GM19239 (cell line): ENCODE data around the gene SARS2.

Source experiments
- DNase-seq: peaks from one replicate; pipeline ENCODE4 v3.0.0; 2011; ENCODE audit warnings: low spot score; ENCODE audit not compliant: insufficient read length
- FAIRE-seq: peaks from 2 replicates; lab custom pipeline; 2011; peaks lifted over from hg19 to GRCh38; lab: Jason Lieb, UNC

Gene SARS2

DNA sequence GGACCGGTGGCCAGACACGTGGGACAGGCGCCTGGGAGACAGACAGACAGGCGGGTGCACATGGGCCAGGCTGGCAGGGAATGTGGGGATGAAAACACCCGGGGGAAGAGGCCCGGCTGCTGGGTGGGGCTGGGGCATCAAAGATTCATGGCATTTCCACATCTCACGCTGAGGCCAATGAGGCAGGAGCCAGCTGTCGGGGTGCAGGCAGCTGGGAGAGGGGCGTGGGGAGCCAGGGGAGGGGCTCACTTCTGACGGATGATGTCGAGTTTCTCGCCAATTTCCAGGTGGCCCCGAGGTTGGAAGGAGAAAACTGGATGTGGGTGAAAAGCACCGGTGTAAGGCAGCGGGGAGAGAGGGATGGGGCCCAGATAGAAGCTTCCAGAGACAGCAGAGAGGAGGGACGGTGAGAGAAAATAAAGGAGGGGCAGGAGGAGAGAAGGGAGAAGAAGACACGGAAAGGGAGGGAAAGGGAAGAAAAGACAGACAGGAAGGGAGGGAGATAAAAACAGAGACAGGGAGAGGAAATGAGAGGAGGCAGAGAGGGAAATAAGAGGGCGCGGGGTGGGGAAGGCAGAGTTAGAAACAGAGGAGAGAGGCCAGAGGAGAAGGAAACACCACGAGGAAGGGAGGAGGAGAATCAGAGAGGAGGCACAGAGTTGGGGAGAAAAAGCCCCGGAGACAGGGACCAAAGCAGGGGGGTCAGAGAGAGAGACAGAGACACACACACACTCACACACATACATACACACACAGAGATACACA, 10.5 kb downstream of the SARS2 start:
- no peak for DNase-seq
- no peak for FAIRE-seq

DNA sequence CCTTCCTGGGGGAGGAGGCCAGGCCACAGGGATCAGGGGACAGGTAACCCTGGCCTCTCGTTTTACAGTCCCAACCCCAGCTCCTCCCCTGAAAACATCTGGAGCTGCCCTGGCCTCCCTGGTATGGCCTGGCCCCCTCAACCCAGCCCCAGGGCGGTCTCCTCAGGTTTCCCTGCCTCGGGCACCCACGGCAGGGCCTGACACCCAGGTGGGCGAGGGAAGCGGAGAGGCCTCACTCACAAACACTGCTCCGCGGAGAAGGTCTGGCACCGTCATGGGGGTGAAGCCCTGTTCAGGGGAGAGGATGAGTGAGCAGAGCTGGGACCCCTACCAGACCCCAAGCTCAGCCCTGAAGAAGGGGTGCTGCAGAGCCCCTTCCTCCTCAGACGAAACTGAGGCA, 12.0 kb downstream of the SARS2 start:
- FAIRE-seq (no peak), DNase-seq (no peak)

DNA sequence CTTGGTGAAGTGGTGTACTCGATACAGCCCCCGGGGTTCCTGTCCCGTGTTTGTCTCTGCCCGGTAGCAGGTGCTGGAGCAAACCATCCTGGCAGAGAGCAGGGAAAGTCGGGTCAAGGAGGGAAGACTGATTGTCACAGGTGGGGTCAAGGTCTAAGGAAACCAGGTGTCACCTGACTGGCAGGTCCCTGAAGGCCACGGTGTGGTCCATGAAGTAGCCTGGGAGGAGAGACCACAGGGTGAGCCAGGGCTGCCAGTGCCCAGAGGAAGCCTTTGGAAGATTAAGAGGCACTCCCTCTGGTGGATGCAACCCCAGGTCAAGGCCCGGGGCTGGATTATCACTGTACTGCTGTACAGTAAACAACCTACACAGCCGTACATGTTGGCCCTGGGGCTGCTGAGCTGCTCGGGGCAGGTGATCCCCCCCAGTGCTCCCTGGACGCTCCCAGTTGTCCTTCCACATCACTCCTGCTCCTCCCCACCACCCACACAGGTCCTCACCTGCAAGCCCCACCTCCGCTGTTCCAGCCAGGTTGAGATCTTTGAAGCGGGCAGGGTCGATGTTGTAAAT, 12.6 kb downstream of the SARS2 start:
- no peak for FAIRE-seq

DNA sequence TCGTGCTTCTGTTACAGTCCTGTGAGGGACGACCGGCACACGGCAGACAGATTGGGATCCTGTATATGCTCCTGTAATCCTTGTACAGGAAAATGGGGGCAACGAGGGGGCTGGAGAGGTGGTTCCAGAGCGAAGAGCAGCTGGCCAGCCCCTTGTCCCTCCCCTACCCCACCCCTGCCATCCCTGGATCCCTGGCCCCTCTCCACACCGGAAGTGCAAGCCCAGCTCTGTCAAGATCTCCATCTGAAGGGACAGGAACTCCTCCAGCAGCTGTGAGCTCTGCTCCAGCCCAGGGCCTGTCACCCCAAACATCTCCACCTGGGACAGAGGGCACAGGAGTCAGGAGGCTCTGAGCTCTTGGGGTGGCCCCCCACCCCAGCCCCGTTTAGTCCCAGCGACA, 13.0 kb downstream of the SARS2 start:
- DNase-seq (no peak), FAIRE-seq (no peak)

More for the DNA sequence above, 12.6 kb downstream of the SARS2 start:
- DNase-seq = no peak

DNA sequence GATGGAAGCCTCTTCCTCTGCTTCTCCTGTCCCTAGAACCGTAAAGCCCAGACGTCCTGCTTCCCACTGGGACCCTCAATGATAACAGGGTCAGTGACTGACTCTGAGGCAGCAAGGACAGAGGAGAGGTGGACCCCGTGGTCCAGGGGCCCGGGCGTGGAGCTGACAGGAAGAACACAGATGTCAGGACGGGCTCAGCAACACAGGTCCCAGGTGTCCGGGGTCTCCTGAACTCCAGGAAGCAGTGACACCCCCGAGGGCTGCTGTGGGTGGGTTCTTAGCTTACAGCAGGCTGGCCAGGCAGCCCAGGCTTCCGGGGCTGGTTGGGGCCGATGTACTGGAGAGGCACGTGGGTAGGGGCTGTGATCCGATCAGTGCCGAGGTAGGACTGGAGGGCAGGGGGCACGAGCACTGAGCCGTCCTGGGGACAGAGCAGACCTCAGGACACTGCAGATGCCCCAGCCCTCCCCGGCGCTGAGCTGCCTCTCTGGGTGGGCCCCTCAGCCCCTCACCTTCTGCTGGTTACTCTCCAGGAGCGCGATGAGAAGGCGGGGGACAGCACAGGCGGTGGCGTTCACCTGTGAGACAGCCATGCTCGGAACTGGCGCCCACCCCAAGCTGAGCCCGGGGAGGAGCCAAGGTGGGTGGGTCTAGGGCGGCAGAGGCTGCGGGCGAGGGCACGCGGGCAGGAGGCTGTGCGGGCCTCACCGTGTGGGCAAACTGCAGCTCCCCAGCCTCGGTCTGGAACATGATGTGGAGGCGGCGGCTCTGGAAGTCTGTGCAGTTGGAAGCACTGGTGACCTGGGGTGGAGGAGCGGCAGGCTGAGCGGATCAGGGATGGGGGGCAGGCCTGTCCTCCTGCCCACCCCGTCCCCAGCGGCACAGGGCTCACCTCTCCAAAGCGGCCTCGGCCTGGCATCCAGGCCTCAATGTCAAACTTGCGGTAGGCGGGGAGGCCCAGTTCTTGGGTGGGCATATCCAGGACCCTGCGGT, 14.9 kb downstream of the SARS2 start:
- no peak for FAIRE-seq
- no peak for DNase-seq

DNA sequence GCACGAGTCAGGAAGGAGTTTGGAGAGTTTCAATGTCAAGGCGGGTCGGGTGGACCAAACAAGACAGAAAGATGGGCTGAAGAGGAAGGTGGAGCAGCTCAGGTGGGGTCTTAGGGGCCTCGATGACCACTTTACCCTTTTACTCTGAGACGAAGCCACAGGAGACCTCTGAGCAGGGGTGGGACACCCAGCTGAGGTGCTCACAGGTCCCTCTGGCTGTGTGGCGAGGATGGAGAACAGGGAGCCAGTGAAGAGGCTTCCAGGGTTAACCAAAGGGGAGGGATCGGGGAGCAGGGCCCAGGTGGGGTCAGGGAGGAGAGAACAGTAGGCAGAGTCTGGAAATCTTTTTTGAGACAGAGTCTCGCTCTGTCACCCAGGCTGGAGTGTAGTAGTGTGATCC, 16.6 kb downstream of the SARS2 start:
- FAIRE-seq = no peak
- DNase-seq = no peak

DNA sequence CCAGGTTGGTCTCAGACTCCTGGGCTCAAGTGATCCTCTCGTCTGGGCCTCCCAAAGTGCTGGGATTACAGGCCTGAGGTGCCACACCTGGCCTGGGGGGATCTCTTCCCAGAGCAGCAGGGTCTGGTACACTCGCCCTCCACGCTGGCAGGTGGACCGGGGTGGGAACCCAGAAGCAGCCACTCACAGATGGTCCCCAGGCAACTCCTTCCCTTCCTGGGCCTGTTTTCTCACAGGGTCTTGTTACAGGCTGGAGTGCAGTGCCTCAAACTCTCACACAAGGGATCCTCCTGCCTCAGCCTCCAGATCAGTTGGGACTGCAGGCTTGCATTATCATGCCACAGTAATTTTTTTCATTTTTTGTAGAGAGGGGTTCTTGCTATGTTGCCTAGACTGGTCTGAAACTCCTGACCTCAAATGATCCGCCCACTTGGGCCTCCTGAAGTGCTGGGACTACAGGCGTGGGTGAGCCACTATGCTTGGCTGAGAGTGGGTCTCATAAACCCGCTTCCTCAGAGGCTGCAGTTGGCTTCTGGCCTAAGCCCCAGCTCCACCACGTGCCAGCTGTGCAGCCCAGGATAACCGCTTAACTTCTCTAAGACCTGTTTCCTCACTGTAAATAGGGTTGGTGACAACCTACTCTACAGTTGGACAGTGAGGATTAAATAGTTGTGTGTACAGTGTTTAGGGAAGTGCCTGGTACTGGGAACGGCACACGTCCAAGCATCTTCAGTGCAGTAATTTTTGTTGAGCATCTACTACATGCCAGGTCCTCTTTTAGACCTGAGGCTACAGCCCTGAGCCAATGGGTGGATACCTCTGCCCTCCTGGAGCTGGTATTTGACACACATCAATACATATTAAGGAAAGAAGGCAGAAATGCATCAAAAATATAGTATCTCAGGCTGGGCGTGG, 17.7 kb downstream of the SARS2 start:
- no peak for FAIRE-seq
- no peak for DNase-seq

DNA sequence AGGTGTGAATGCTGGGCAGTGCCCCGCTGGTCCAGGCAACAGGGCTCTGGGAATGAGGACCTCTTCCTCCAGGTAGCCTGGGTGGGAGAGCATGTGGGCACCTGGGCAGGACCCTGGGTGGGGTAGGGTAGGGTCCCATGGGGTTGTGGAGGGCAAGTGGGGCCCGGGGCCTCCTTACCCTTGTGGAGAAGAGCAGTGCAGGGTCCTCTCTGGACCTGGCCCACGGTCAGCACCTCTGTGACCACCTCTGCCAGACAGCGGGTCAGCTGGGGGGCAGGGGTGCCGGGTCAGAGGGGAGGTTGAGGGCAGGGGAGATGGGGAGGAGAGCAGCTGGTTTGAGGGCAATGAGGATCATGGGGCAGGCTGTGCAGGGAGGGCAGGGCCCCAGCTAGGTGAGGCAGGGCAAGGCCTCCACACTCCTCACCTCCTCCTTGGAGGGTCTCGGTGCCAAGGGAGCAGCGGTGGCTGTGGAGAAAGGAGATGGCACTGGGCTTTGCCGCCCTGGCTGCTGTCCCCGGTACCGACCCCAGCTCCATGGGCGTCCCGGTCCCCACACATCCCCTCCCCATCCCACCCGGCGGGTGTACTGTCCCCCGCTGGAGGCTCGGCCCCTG, 19.1 kb downstream of the SARS2 start:
- FAIRE-seq = no peak
- no peak for DNase-seq

DNA sequence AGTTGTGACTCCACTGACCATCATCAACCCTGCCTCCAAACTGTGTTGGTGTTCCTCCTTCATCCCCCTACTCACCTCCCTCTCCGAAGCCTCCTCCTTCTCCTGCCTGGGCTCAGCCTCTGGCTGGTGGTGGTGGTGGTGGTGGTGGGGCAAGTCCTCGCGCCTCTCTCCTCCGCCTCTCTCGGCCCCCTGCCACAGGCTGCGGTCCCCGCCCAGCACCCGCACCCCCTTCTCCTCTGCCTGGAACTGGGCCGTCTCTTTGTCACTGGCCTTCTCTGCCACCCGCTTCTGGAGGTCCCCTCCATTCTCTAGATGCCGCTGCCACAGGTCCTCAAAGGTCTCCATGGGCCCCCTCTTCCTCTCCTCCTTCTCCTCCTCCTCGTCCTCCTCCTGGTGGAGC, 20.1 kb downstream of the SARS2 start:
- no peak for FAIRE-seq

DNA sequence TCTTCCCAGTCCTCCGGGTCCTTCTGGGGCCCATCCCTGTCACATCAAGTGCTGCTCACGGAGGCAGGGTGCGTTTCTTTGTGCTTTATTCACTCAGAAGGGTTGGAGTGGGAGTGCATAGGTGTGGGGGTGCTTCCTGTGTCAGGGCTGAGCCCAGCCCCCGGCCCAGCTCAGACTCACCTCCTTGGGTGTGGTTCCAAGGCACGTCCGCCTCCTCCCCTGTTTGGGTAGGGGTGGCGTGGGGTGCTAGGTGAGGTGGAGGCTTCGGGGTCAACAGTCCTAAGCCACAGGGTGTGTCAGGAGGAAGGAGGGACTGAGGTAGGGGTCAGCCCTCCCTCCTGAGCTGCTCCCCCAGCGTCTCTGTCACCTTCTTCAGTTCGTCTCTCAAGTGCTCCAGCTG, 21.7 kb downstream of the SARS2 start:
- no peak for FAIRE-seq
- no peak for DNase-seq

More for the DNA sequence above, 20.1 kb downstream of the SARS2 start:
- no peak for DNase-seq

DNA sequence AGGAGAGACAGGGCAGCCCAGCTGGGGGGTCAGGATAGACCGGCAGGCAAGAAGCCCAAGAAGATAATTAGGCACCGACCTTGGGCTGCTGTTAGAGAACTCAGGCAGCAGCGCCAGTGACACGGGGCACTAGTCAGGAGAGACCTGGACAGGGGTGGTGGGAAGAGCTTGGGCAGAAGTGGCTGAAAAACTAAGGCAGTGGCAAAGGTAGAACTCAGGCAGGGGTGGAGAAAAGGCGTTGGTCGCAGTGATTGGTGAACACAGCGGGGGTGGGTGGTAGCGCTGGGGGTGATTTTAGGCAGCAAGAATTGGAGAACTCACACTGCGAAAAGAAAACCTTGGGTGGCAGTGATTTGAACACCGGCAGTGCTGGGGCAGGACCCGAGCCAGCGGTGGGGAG, 22.9 kb downstream of the SARS2 start:
- DNase-seq (no peak), FAIRE-seq (no peak)

DNA sequence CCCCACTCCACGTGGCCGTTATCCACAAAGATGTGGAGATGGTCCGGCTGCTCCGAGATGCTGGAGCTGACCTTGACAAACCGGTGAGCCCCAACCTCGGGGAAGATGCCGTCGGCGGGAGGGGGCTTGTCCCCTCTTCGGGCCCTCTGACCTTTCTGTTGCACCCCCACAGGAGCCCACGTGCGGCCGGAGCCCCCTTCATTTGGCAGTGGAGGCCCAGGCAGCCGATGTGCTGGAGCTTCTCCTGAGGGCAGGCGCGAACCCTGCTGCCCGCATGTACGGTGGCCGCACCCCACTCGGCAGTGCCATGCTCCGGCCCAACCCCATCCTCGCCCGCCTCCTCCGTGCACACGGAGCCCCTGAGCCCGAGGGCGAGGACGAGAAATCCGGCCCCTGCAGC, 23.3 kb downstream of the SARS2 start:
- DNase-seq (no peak), FAIRE-seq (no peak)

DNA sequence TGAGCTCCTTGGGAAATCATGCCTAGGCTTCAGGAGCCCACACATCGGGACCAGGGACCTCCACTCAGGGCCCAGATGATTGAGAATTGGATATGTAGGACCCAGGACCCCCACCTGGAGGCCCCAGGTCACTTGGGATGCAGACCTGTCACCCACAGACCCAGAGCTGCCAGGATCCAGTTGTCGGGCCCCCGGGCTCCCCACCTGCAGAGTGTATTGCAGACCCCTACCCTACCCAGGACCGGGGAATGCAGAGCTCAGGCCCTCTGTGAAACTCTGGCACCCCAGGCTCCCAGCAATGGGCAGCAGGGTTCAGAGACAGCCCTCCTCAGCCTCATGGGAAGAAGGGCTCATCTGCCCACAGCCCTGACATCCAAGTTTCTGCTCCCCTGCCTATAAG, 24.9 kb downstream of the SARS2 start:
- FAIRE-seq = no peak
- DNase-seq = no peak

DNA sequence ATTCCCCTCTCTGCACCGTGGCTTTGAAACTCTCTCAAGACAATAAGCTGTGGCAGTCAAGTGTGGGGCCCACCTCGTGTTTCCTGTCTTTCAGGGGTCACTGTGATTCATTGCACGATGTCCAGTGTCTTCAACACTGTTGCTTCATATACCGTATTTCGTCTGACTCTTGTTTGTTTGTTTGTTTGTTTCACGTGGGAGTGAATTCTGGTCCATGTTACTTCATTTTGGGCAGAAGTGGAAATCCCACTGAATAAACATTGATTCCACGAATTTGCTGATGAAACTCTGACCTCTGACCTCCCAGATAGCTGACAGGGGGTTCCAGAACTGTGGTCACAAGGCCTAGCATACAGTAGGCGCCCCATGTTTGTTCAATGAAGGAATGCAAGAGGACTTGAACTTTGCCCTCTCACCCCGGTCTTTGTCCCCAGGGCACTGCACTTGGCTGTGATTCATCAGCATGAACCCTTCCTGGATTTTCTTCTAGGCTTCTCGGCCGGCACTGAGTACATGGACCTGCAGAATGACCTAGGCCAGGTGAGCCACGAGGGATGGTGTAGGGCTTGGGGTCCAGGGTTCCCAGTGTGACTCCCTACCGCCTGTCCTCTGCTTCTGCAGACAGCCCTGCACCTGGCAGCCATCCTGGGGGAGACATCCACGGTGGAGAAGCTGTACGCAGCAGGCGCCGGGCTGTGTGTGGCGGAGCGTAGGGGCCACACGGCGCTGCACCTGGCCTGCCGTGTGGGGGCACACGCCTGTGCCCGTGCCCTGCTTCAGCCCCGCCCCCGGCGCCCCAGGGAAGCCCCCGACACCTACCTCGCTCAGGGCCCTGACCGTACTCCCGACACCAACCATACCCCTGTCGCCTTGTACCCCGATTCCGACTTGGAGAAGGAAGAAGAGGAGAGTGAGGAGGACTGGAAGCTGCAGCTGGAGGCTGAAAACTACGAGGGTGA, 25.7 kb downstream of the SARS2 start:
- FAIRE-seq (no peak), DNase-seq (no peak)

DNA sequence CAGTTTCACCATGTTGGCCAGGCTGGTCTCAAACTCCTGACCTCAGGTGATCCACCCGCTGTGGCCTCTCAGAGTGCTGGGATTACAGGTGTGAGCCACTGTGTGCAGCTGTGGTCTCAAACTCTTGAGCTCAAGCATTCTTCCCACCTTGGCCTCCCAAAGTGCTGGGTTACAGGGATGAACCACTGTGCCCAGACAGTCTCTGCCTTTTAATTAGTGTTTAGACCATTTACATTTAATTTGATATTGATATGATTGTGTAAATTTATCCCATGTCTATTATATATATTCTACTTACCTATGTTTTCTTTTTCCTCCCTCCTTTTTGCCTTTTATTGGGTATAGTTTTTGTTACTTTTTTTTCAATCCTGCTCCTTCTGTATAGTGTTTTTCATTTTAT, 28.9 kb downstream of the SARS2 start:
- FAIRE-seq = no peak
- no peak for DNase-seq

DNA sequence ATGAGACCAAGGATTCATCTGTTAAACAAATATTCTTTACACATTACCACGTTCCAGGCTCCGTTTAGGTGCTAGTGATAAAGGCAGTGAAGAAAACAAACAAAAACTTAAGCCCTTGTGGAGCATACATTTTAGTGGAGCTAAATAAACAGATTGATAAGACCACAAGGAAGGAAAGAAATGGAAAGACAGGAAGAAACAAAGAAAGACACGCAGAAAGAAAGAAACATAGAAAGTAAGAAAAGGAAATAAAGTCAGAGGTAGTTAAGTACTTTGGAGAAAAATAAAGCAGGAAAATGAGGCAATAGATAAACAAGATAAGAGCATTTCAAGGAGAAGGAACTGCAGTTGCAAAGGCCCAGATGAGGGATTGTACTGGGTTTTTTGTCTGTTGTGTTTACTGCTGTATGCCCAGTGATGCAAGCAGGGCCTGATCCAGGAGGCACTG, 29.8 kb downstream of the SARS2 start:
- DNase-seq (no peak), FAIRE-seq (no peak)

DNA sequence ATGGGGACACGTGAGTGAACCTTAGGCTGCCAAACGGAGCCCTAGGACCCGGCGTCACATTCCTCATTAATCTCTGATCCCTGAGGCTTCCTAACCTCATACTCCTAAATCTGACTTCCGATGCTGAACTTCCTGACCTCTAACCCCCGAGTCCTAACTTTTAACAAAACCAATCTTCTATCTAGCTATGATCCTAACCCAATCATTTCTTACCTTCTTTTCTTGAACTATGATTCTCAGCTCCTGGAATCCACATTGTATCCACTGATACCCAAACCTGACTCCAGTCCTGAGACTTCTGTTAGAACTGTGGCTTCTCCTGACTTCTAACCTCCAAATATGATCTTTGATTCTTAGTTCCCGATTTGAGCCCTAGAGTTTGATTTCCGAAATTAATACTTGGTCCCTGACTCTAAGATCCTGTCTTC, 30.3 kb downstream of the SARS2 start:
- no peak for FAIRE-seq

DNA sequence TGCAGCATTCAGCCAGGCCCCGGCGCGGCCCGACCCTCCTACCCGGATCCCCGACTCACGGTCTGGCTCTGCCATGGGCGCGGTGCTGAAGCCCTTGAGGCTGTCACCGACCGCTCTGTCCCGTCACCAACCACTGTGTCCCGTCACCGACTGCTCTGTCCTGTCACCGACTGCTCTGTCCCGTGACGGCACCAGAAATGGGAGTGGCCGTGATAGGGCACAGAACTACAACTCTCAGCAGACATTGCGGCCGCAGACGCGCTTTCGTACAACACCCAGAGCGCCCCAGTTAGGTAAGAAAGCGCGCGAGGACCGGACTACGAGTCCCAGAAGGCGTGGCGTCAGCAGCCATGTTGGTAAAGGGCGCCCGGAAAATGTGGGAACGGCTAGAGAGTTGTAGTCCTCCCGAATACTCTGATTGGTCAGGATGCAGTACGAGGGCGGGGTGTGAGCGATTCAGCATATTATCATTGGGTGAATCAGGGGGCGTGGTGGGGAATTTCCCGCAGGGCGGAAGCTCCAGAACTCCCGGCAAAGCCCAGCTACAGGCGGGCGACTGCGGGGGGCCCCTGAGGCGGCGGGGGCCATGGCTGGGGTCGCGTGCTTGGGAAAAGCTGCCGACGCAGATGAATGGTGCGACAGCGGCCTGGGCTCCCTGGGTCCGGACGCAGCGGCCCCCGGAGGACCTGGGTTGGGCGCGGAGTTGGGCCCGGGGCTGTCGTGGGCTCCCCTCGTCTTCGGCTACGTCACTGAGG, 30.9 kb downstream of the SARS2 start, which contains the start of the genes NFKBIB and SIRT2:
NFKBIB (plus strand) TSS at position 523 of the 755 bp plus-strand sequence; CDS start at position 587, 64 bp downstream.
SIRT2 (minus strand) TSS at position 172 of the 755 bp plus-strand sequence; CDS start at position 75, 97 bp downstream.
- DNase-seq (peak; percentile 98), FAIRE-seq (peak; percentile 96)

More for the DNA sequence above, 30.3 kb downstream of the SARS2 start:
- DNase-seq = no peak
